GM10266 (cell line): Measurements from ENCODE around the gene SH2D1A.

Experiments
- DNase-seq: peaks from one replicate; pipeline ENCODE4 v3.0.0; 2012; ENCODE audit errors: extremely low spot score
- CTCF ChIP-seq: IDR thresholded peaks from 2 replicates; pipeline ENCODE4 v1.5.1; 2012; ENCODE audit warnings: mild to moderate bottlenecking, low read depth; ENCODE audit not compliant: control insufficient read depth, insufficient read depth; ENCODE audit errors: missing control alignments

SH2D1A gene

GRCh38 chrX:124358800-124359383 is 12.5 kb downstream of the SH2D1A start:
- TF ChIP-seq CTCF = no peak
- no peak for DNase-seq

GRCh38 chrX:124362072-124362471 is 15.7 kb downstream of the SH2D1A start:
- TF ChIP-seq CTCF = no peak
- DNase-seq = no peak

- no peak for TF ChIP-seq CTCF
- no peak for DNase-seq
These were observed 16.4 kb downstream of the SH2D1A start for GRCh38 chrX:124362761-124363160.

GRCh38 chrX:124369722-124370121 is 23.4 kb downstream of the SH2D1A start:
- TF ChIP-seq CTCF = no peak
- no peak for DNase-seq

GRCh38 chrX:124373348-124373747 is 27.0 kb downstream of the SH2D1A start:
- no peak for DNase-seq
- TF ChIP-seq CTCF = no peak

- DNase-seq = no peak
- TF ChIP-seq CTCF = no peak
These were observed 32.3 kb downstream of the SH2D1A start for GRCh38 chrX:124378643-124379042.

- no peak for DNase-seq
- TF ChIP-seq CTCF = no peak
These were observed 37.0 kb downstream of the SH2D1A start for GRCh38 chrX:124383354-124383753.
